8988T (cell line): Measurements from ENCODE around the gene CRACR2A.

Experiments
- DNase-seq: peaks from one replicate; pipeline ENCODE4 v3.0.0; 2011

Gene CRACR2A

DNA sequence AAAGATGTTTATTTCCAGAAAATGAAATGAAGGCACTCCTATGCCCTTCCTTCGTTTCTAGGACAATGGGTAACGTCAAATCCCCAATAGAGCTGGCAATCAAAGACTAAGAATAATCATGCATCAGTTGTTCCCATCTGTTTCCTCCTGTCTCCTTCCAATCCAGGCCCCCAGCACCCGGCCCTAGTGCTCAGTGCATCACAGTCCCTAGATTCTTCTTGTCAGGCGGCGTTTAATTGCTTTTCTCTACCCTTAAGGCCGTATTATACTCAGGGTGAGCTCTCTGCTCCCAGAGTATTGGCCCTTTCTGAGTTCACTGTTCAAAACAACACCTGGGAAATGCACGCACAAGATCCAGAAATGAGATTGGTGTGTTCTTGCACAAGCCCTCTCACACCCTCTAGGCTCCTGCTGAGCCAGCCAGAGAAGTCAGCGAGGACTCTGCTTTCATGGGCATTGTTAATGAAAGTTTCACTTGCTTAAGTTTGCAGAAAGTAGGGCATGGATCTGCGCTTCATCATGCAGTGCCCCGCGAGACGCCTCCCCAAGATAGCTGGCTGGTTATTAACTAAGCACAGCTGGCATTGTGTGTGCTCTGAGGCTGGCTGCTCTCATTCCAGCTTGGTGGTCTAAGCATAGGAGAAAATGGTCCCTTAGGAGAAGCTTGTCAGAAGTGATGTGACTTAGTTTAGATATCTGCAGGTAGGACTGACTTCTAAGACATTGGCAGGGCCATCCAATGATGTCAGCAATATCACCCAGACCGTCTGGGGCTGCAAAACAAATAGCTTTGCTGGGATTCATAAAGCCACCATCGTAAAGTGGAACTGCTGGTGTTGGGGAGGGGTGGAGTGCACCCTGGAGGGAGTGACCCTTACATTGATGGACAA lies 28.7 kb downstream of the CRACR2A start:
- DNase-seq, result no peak

DNA sequence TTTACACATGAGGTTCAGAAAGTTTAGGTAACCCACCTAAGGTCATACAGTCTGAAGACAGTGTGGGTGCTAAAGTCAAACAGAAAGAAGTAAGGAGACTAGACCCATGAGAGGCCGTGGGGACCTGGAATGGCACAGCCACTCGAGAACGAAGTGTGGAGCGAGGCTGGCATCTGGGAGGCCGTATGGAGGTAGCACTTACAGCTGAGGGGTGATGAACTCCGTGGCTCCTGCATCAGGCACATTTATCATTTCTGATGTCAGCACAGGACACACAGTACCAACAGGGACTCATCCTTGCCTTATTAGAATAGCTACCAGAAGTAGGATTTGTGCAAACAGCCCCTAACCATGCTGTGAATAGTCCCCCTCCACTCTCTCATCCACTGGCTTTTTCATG lies 30.5 kb downstream of the CRACR2A start:
- DNase-seq, result no peak

DNA sequence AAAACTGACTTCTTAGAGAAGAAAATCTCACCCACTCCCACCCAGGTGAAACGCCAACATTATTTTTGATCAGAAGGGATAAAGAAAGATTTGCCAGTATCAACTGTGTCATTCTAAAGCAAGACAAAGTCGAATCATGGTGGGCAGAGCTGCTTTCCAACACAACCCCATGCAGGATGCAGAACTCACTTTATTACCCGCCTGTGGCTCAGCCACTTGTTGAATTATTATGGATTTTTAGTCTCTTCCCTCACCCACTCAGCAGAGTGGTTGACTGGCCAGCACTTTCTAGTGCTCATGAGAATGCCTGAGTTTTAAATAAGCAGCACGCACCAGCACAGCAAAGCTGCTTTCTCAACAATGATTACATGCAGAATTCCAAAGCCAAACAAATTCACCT lies 32.1 kb downstream of the CRACR2A start:
- no peak for DNase-seq

DNA sequence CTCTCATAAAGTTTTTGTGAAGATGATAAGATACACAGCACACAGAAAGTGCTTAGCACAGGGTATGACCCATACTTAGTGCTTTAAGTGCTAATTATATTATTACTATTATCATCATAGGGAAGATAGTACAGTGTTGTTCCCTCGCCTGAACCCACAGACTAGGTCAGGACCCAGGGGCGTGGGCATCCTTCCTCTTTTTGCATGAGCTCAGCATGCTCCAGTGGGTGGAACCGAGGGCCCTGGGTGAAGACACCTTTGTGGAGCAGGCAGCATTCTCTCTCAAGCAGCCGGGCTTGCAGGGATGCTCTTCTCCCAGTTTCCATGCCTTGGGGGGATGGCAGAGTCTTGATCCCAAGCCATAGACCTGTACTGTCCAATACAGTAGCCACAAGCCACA lies 34.8 kb downstream of the CRACR2A start:
- no peak for DNase-seq

GRCh38 chr12:3717283-3717898 lies 35.5 kb downstream of the CRACR2A start:
- no peak for DNase-seq

- no peak for DNase-seq
Observed at GRCh38 chr12:3715999-3716398, 36.9 kb downstream of the CRACR2A start.

- DNase-seq, result no peak
Observed at GRCh38 chr12:3713947-3714346, 39.0 kb downstream of the CRACR2A start.

- DNase-seq, result no peak
Observed at GRCh38 chr12:3713483-3713882, 39.4 kb downstream of the CRACR2A start.

DNA sequence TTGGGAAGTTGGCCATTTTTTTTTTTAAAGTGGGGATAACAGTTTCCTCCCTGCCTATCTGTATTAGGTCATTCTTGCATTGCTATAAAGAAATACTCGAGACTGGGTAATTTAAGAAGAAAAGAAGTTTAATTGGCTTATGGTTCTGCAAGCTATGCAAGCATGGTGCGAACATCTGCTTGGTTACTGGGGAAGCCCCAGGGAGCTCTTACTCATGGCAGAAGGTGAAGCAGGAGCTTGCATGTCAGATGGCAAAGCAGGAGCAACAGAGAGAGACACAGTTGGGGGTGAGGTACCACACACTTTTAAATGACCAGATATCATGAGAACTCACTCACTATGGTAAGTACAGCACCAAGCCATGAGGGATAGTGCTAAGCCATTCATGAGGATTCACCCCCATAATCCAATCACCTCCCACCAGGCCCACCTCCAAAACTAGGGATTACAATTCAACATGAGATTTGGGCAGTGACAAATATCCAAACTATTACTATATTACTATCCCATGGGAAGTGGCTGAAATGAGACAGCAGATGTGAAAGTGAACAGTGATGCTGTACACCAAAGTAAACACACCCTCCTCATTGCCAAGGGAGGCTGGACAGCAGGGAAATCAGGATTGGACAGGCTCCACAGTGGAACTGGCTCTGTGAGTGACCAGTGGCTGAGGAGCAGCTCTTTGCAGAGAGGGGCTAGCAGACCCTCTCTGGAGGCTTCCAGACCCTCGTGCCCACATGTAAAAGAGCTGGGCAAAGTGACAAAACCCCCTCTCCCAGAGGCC lies 40.5 kb downstream of the CRACR2A start:
- no peak for DNase-seq

DNA sequence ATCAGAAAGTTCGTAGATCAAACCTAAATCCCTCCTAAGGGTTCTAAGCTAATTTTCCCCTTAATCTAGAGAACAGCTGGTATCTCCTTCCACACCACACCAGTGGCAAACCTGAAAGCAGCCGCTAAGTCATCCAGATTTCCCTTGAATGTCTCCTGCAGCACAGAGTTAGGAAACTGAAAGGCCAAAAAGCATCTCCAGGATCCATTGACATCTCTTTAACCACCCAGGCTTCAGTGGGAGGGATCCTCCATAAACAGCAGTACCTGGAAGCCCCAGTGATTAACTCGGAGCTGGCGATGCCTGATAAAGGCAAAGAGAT lies 47.6 kb downstream of the CRACR2A start:
- no peak for DNase-seq

DNA sequence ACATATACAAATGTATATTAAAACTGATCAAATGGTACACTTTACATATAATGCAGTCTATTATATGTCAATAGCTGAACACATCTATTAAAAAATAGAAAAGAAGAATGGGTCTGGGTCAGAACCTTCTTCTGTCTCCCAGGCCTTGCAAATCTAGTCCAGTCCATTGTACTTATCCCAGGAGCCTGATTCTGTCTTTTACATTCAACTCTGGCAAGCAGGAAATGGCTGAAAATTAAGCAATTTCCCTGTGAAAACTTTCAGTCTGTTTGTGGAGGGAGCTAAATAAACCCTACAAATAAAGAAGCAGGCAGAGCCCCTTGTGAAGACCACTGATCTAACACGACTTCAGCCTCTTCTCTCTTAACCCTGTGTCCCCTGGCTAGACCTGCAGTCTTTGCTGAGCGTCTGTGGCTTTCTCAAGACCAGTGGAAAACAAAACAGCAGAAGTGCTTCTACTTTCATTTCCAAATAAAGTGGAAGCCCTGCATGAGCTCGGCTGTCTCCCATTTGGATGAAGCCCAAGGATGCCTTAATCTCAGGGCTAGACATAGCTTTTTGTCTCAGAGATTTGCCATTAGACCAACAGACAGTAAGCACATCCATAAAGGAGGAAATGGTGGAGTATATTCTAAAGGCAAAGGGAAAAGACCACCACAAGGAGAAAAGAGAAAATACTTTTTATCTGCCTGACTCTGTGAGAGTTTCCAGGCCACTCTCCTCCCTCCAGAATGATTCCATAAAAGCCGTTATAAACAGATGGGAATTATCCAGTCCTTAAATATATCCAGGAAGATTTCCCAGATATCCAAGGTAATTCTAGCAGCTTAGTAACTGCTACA lies 48.2 kb downstream of the CRACR2A start:
- no peak for DNase-seq

- DNase-seq, result no peak
Observed at GRCh38 chr12:3700861-3701260, 52.0 kb downstream of the CRACR2A start.

DNA sequence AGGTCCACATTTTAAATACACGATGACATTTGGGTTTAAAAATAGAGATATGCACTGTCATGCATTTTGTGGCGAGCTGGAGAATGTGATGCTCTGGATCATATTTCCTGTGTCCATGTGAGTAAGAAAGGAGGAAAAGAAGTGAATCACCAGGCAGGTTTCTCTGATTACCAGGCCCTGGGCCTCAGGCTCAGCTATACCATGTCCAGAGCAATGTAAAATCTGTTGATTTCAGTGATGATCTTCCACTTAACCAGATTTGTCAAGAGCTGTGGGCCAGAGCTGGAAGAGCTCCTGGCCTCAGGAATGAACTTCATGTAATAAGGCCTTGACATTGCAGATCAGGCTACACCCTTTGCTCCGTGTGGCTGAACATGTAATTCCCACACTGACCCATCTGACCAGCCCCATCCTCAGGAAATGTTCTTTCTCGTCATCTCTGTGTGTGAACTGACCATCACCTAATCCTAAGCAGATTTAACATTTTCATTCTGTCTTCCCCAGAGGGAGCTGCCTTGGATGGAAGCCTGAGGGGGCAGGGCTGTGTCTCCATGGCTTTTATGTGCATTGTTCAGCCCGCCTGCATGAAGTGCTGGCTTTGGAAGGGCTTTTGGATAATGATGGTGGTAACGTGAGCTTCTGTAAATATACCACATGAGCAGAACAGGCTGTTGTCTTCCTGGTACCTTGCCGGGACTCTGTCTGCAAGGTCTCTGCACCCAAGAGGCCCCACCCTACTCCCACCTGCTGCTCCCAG lies 54.5 kb downstream of the CRACR2A start:
- no peak for DNase-seq

DNA sequence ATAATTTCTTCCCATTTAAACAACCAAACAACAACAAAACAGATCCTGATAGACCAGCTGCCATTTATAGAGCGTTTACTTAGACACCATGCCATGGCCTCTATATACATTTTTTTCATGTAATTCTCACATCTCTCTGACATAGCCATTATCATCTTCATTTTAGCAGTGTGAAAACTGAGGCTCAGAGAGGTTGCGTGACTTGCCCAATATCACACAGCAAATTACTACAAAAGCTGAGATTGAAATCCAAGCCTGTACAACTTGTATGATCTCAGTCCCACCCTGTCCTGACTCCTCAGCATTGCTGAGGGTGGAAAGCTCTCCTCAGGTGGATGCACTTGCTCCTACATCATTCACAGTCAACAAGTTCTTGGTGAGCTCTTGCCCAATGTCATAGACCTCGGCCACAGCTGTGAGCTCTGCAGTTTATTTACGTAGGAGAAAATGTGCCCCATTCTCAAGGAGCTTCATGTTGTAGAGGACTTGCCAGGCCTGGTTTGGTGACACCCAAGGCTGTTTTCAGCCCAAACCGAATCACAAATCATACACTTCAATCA lies 55.5 kb downstream of the CRACR2A start:
- DNase-seq, result no peak

GRCh38 chr12:3694673-3695072 lies 58.2 kb downstream of the CRACR2A start:
- no peak for DNase-seq

GRCh38 chr12:3692616-3693365 lies 60.1 kb downstream of the CRACR2A start:
- DNase-seq, result no peak

DNA sequence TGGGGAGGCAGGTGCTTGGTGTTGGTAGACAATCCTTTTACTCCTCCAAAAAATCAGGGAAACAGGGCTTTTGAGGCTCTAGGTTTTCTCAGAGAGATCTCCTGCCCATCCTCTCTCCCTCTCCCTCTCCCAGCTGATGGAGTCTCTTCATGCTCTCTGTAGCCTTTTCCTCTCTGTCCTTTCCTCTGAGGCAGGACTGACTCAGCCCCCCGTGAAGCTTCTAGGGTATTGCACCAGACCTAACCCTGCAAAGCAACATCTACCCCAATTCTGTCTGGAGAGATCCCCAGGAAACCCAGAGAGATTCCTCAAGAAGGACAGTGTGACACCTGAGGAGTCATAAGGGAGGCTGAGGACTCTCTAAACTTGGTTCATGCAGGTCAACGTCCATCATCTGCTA lies 66.4 kb downstream of the CRACR2A start:
- no peak for DNase-seq

GRCh38 chr12:3685830-3686229 lies 67.1 kb downstream of the CRACR2A start:
- DNase-seq, result no peak

GRCh38 chr12:3684449-3685051 lies 68.4 kb downstream of the CRACR2A start:
- no peak for DNase-seq

DNA sequence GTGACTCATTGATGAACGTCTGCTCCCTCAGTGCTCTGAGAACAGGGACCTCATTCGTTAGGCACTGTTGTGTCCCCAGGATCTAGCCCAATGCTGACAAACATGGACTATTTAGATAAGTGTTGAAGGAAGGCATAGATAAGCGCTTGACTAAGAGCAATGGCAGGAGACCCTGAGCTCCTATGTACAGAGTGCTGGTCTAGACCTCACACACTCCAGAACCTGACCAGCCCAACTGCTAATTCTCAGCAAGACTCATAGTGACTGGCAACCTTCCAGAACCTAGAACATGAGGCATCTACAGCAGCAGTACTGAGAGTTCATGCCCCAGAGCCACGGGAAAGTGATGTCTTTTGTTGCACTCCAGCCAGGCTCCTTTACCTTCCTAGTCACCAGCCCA lies 69.2 kb downstream of the CRACR2A start:
- no peak for DNase-seq

GRCh38 chr12:3681595-3682061 lies 71.3 kb downstream of the CRACR2A start:
- DNase-seq, result no peak
